PFSK-1 (cell line): ENCODE measurements around the gene CWC27.

Experiments
- POLR2AphosphoS5 ChIP-seq: IDR thresholded peaks from 2 replicates; pipeline ENCODE4 v1.6.1; 2012; ENCODE audit warnings: low read depth, mild to moderate bottlenecking, control low read depth, low read length, moderate library complexity
- SIN3A ChIP-seq: IDR thresholded peaks from 2 replicates; pipeline ENCODE4 v1.6.1; 2012; ENCODE audit warnings: mild to moderate bottlenecking, low read length, moderate library complexity, borderline replicate concordance; ENCODE audit not compliant: insufficient read depth
- TAF1 ChIP-seq: IDR thresholded peaks from 2 replicates; pipeline ENCODE4 v1.6.1; 2012; ENCODE audit warnings: low read length, control low read depth, borderline replicate concordance; ENCODE audit not compliant: insufficient read depth
- TF ChIP-seq, protein P1 (sequence below), 2 experiments: IDR thresholded peaks; 2 replicates each; pipeline versions ENCODE4 v1.6.1 to v1.8.0; 2011 to 2012; ENCODE audit warnings: low read depth in 2 of 2, low read length in 2 of 2, control low read depth in 1 of 2, inconsistent platforms in 1 of 2, mild to moderate bottlenecking in 1 of 2, moderate library complexity in 1 of 2; ENCODE audit not compliant: insufficient read depth in 1 of 2

DNA sequence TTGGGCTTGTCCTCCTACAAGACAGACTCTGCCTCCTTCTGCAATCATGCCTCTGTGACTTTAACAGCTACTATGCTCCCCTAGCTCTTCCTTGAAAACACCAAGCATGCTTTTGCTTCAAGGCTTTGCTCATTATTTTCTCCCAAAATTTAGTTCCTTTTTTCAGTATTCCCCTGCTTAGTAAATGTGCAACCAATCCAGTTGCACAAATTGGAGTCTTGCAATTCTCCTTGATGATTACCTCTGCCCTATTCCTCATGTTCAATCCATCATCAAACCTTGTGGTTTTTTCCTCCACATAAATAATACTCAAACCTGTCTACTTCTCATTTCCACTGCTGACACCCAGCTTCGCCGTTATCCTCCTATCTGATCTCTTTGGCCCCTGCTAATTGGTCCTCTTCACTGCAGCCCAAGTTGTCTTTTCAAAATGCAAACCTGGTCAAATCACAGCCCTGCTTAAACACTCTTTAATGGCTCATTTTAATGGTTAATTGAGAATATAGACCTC, 296.3 kb downstream of the CWC27 start:
- TF ChIP-seq, protein P1, sequence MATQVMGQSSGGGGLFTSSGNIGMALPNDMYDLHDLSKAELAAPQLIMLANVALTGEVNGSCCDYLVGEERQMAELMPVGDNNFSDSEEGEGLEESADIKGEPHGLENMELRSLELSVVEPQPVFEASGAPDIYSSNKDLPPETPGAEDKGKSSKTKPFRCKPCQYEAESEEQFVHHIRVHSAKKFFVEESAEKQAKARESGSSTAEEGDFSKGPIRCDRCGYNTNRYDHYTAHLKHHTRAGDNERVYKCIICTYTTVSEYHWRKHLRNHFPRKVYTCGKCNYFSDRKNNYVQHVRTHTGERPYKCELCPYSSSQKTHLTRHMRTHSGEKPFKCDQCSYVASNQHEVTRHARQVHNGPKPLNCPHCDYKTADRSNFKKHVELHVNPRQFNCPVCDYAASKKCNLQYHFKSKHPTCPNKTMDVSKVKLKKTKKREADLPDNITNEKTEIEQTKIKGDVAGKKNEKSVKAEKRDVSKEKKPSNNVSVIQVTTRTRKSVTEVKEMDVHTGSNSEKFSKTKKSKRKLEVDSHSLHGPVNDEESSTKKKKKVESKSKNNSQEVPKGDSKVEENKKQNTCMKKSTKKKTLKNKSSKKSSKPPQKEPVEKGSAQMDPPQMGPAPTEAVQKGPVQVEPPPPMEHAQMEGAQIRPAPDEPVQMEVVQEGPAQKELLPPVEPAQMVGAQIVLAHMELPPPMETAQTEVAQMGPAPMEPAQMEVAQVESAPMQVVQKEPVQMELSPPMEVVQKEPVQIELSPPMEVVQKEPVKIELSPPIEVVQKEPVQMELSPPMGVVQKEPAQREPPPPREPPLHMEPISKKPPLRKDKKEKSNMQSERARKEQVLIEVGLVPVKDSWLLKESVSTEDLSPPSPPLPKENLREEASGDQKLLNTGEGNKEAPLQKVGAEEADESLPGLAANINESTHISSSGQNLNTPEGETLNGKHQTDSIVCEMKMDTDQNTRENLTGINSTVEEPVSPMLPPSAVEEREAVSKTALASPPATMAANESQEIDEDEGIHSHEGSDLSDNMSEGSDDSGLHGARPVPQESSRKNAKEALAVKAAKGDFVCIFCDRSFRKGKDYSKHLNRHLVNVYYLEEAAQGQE (IDR thresholded peaks at IDR 0.05; ENCODE audit: insufficient read depth in 1 of 2, low read depth in 2 of 2, low read length in 2 of 2) = no peak
- TF ChIP-seq POLR2AphosphoS5 (no peak), TAF1 (no peak), SIN3A (no peak)
